HepG2 (cell line): ENCODE results near the gene YPEL3. TPM values are rescaled to one million over a fixed set of nuclear protein-coding genes. Genes with fewer than 3 reads are reported as not detected.

Experiments used
- ATAC-seq: fragments of 200-7000 bp; cut with Tn5 transposase; 3 replicates; pipeline ENCODE4 v1.9.1; 2020; ENCODE audit warnings: mild to moderate bottlenecking, moderate library complexity
- BruUV-seq: library from RNA; stranded (reverse); fragments of 400-500 nt; replicated peaks from 2 replicates; lab custom pipeline; 2021; lab: Mats Ljungman, UMichigan
- CTCF ChIA-PET: fragments of 300-600 bp; formaldehyde crosslinking; extraction: SDS; loops from one replicate; lab custom pipeline; 2021; ENCODE audit warnings: low total read pairs, inconsistent platforms, low intra/inter-chr PET ratio; lab: Yijun Ruan, JAX
- POLR2A ChIA-PET: fragments of 350-600 bp; sonication (Branson Sonifier 250); formaldehyde crosslinking; loops from one replicate; lab custom pipeline; 2020; ENCODE audit warnings: antibody characterized with exemption, inconsistent platforms; lab: Yijun Ruan, JAX
- DNase-seq: peaks from one replicate; pipeline ENCODE4 v3.0.0-alpha.2; 2015; ENCODE audit warnings: low spot score
- FAIRE-seq: peaks from 3 replicates; lab custom pipeline; 2011; peaks lifted over from hg19 to GRCh38; lab: Jason Lieb, UNC
- H2AFZ ChIP-seq: one replicate; pipeline ENCODE4 v1.6.1; 2011; ENCODE audit warnings: low read length, inconsistent platforms
- H3K27ac ChIP-seq: fragments of 300-600 bp; 3 replicates; pipeline ENCODE4 v1.8.0; 2011; ENCODE audit warnings: mixed run types, mild to moderate bottlenecking, mixed read lengths, low read length, inconsistent platforms; ENCODE audit not compliant: insufficient read depth; ENCODE audit errors: extremely low read length
- H3K27me3 ChIP-seq, 2 experiments: fragments of 200-600 bp in 1 of 2; 2 replicates in 1 of 2; 3 replicates in 1 of 2; pipeline versions ENCODE4 v1.6.0 to v1.8.0; 2011; ENCODE audit warnings: low read length in 2 of 2, mild to moderate bottlenecking in 2 of 2, moderate library complexity in 2 of 2, inconsistent platforms in 1 of 2; ENCODE audit not compliant: insufficient read depth in 2 of 2, control insufficient read depth in 1 of 2
- H3K36me3 ChIP-seq, 2 experiments: fragments of 200-600 bp in 1 of 2; replicated peaks in 1 of 2; 2 replicates in 1 of 2; 3 replicates in 1 of 2; pipeline versions ENCODE4 v1.5.1 to v1.8.0; 2011; ENCODE audit warnings: low read length in 2 of 2, inconsistent platforms in 1 of 2; ENCODE audit not compliant: insufficient read depth in 2 of 2, control insufficient read depth in 1 of 2
- H3K4me1 ChIP-seq: 2 replicates; pipeline ENCODE4 v1.5.1; 2012; ENCODE audit warnings: low read length, inconsistent platforms; ENCODE audit not compliant: insufficient read depth
- H3K4me2 ChIP-seq: 2 replicates; pipeline ENCODE4 v1.6.0; 2011; ENCODE audit warnings: low read depth, low read length, inconsistent platforms
- H3K4me3 ChIP-seq, 3 experiments: fragments of 200-600 bp in 1 of 3; sonication (generic), shearing (Covaris generic) in 1 of 3; replicated peaks in 1 of 3; 2 replicates each; pipeline ENCODE4 v1.5.1; 2011 to 2016; ENCODE audit warnings: low read length in 3 of 3, inconsistent platforms in 2 of 3, low read depth in 2 of 3, mild to moderate bottlenecking in 2 of 3, control low read depth in 1 of 3, mixed read lengths in 1 of 3; ENCODE audit not compliant: insufficient read depth in 1 of 3
- H3K79me2 ChIP-seq: one replicate; pipeline ENCODE4 v1.6.1; 2011; ENCODE audit warnings: low read length, inconsistent platforms; ENCODE audit not compliant: insufficient read depth
- H3K9ac ChIP-seq: 2 replicates; pipeline ENCODE4 v1.6.0; 2011; ENCODE audit warnings: mild to moderate bottlenecking, low read depth, low read length, inconsistent platforms; ENCODE audit not compliant: insufficient read depth
- H3K9me3 ChIP-seq: 2 replicates; pipeline ENCODE4 v1.5.1; 2012; ENCODE audit warnings: mild to moderate bottlenecking, low read length
- H4K20me1 ChIP-seq: 2 replicates; pipeline ENCODE4 v1.6.0; 2011; ENCODE audit warnings: inconsistent platforms, mild to moderate bottlenecking, low read length, moderate library complexity; ENCODE audit not compliant: insufficient read depth
- DMTF1 ChIP-seq: sonication (generic); formaldehyde crosslinking; IDR thresholded peaks from 2 replicates; pipeline ENCODE4 v1.4.0; 2020; ENCODE audit warnings: mild to moderate bottlenecking, missing genetic modification reagents
- ETS1 ChIP-seq: sonication (generic); formaldehyde crosslinking; IDR thresholded peaks from 2 replicates; pipeline ENCODE4 v1.4.0; 2020; ENCODE audit warnings: missing genetic modification reagents
- GMEB1 ChIP-seq: sonication (generic); formaldehyde crosslinking; IDR thresholded peaks from 2 replicates; pipeline ENCODE4 v1.5.1; 2020; ENCODE audit warnings: missing genetic modification reagents, mild to moderate bottlenecking, borderline replicate concordance
- MAFG ChIP-seq: sonication (generic); formaldehyde crosslinking; IDR thresholded peaks from 2 replicates; pipeline ENCODE4 v1.5.1; 2020; ENCODE audit warnings: mild to moderate bottlenecking, missing genetic modification reagents
- MEIS2 ChIP-seq: sonication (generic); formaldehyde crosslinking; IDR thresholded peaks from 2 replicates; pipeline ENCODE4 v1.9.0; 2021; ENCODE audit warnings: mild to moderate bottlenecking, missing genetic modification reagents
- TP53 ChIP-seq: sonication (generic); formaldehyde crosslinking; conservative IDR thresholded peaks from 2 replicates; pipeline ENCODE4 v1.4.0; 2020; ENCODE audit warnings: missing genetic modification reagents
- ZMYM3 ChIP-seq: sonication (generic); formaldehyde crosslinking; IDR thresholded peaks from 2 replicates; pipeline ENCODE4 v1.5.1; 2020; ENCODE audit warnings: mild to moderate bottlenecking, missing genetic modification reagents
- ZNF121 ChIP-seq: sonication (generic); formaldehyde crosslinking; IDR thresholded peaks from 2 replicates; pipeline ENCODE4 v1.5.0; 2020; ENCODE audit warnings: mild to moderate bottlenecking, missing genetic modification reagents
- WGBS: methylation state at CpG from one replicate; pipeline ENCODE4 v1.1.6; 2017; ENCODE audit warnings: low lambda C conversion rate; 5-methylcytosine and 5-hydroxymethylcytosine counted together
- in situ Hi-C: cut with HindIII; loops from 2 replicates; pipeline ENCODE4 v1.10.0; 2017; ENCODE audit warnings: low pct_unique_long_range_greater_than_20kb; ENCODE audit not compliant: extremely low pct_ligation_motif_present
- intact Hi-C: fragments of 100-400 bp; cut with micrococcal nuclease; formaldehyde crosslinking; loops from one replicate; pipeline ENCODE4 v1.10.0; 2022; ENCODE audit not compliant: unreplicated experiment
- polyA plus RNA-seq, 8 experiments: library from polyadenylated mRNA; depleted of rRNA in 3 of 8; stranded (reverse) in 7 of 8; unstranded in 1 of 8; fragments of >200 nt; fragmentation: Illumina TruSeq in 4 of 8; extraction: Trizol in 4 of 8; gene quantifications; 2 replicates each; pipeline versions ENCODE4 v1.2.1 to v1.2.3, GENCODE V29; 2011 to 2016; ENCODE audit warnings: low read depth in 4 of 8, missing spikeins in 1 of 8, mixed read lengths in 1 of 8; ENCODE audit not compliant: insufficient read depth in 1 of 8
- total RNA-seq, 5 experiments: library from RNA; depleted of rRNA; stranded (reverse); fragments of >200 nt; fragmentation: Illumina TruSeq; extraction: Trizol; gene quantifications; 2 replicates each; pipeline ENCODE4 v1.2.3, GENCODE V29; 2016; ENCODE audit warnings: low read depth in 1 of 5

YPEL3 gene
- total and polyA plus RNA-seq, 2 of the 13 experiments (the other 11 are each of a cell fraction or from before 2014, with no cell fraction given), result 5.4 to 47.0 TPM

- TF ChIP-seq DMTF1 (no peak), GMEB1 (CRISPR knock-in tag) (no peak)
Observed at GRCh38 chr16:30088237-30088831, 7.7 kb downstream of the YPEL3 start (continued).

- Histone ChIP-seq H3K79me2 (peaks cover 2% of the 10 kb centered on the region), H4K20me1 (no peaks in the 10 kb centered on the region), H3K9ac (no peak overlapping the region), H2AFZ (no peak overlapping the region), H3K4me1 (peaks cover 44% of the 10 kb centered on the region), H3K27ac (no peak overlapping the region), H3K9me3 (no peaks in the 10 kb centered on the region), H3K4me3 (no peak overlapping the region), H3K36me3 (peaks cover 20 to 34% of the 10 kb centered on the region in 2 experiments), H3K27me3 (no peaks in the 10 kb centered on the region), H3K4me2 (no peak overlapping the region)
- BruUV-seq, result no TSS peak
- ChIA-PET POLR2A (interaction anchor here (2.5 to 6.0 kb wide), 2 partner anchors 12 kb away, joined by 8 to 50 read pairs; partner anchors contain the start of gene PPP4C), CTCF (no interaction called here)
- in situ Hi-C loops, result loop anchor here (25.0 kb wide), 1 partner anchor 550 kb away; no protein-coding TSS in a partner anchor
- intact Hi-C loops, result loop anchor here (10.0 kb wide), 1 partner anchor 567 kb away; the partner anchor contains the start of genes FBRS and PRR14
- 95% methylated on average over 11 of the region's 11 CpGs for WGBS
- FAIRE-seq (no peak), ATAC-seq (no peak), DNase-seq (no peak)
- TF ChIP-seq MAFG (no peak), MEIS2 (CRISPR knock-in tag) (no peak), ZMYM3 (0 out of 2 replicates have a peak, but pooled peaks have one; percentile 52), TP53 (CRISPR knock-in tag) (no peak), ZNF121 (CRISPR knock-in tag) (peak; percentile 96), ETS1 (CRISPR knock-in tag) (no peak)
Observed at GRCh38 chr16:30087181-30087898, 8.7 kb downstream of the YPEL3 start.
